ENCODE measurements around the gene PLEKHG4B.

Gene PLEKHG4B

GRCh38 chr5:75331-76320 is 16.3 kb upstream of the PLEKHG4B start:
- no peak for DNase-seq
- no peaks in the 10 kb centered on the region for H3K27me3 ChIP-seq (replicated peaks; ENCODE audit: control insufficient read depth, insufficient read depth, low read length, poor library complexity, severe bottlenecking)
- no peak overlapping the region for H3K27ac ChIP-seq (ENCODE audit: insufficient read depth, low read length, poor library complexity, severe bottlenecking)
- no peaks in the 10 kb centered on the region for H3K4me1 ChIP-seq (ENCODE audit: control insufficient read depth, insufficient read depth, low read length, poor library complexity, severe bottlenecking)
- no peak overlapping the region for H3K4me3 ChIP-seq (ENCODE audit: insufficient read depth, low read depth, low read length, poor library complexity, severe bottlenecking)
- no peaks in the 10 kb centered on the region for H3K9me3 ChIP-seq (ENCODE audit: control insufficient read depth, low read length)
- H3K36me3 ChIP-seq (ENCODE audit: control insufficient read depth, insufficient read depth, low read length) = no peaks in the 10 kb centered on the region

GRCh38 chr5:76358-77169 is 15.4 kb upstream of the PLEKHG4B start:
- Histone ChIP-seq H3K27ac (ENCODE audit: insufficient read depth, low read length, poor library complexity, severe bottlenecking) (no peak overlapping the region), H3K9me3 (ENCODE audit: control insufficient read depth, low read length) (no peaks in the 10 kb centered on the region), H3K36me3 (ENCODE audit: control insufficient read depth, insufficient read depth, low read length) (no peaks in the 10 kb centered on the region), H3K4me3 (ENCODE audit: insufficient read depth, low read depth, low read length, poor library complexity, severe bottlenecking) (no peak overlapping the region), H3K4me1 (ENCODE audit: control insufficient read depth, insufficient read depth, low read length, poor library complexity, severe bottlenecking) (no peaks in the 10 kb centered on the region), H3K27me3 (replicated peaks; ENCODE audit: control insufficient read depth, insufficient read depth, low read length, poor library complexity, severe bottlenecking) (no peaks in the 10 kb centered on the region)
- no peak for DNase-seq

DNA sequence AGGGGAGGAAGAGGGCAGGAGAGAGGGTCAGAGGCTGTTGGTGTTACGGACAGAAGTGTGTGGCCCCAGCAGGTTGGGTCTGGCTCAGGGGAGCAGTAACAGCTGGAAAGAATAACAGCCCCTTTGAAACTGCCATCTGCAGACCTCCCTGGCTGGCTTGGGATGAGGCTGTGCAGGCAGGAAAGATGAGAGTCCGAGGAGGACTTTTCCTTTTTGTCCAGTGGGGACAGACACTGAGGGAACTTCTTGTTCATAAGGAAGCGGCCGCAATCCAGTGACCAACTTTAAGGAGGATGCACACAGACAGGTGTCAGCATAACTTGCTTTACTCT is 14.8 kb upstream of the PLEKHG4B start:
- Histone ChIP-seq H3K9me3 (ENCODE audit: control insufficient read depth, low read length) (no peaks in the 10 kb centered on the region), H3K27me3 (replicated peaks; ENCODE audit: control insufficient read depth, insufficient read depth, low read length, poor library complexity, severe bottlenecking) (no peaks in the 10 kb centered on the region), H3K27ac (ENCODE audit: insufficient read depth, low read length, poor library complexity, severe bottlenecking) (no peak overlapping the region), H3K36me3 (ENCODE audit: control insufficient read depth, insufficient read depth, low read length) (no peaks in the 10 kb centered on the region), H3K4me1 (ENCODE audit: control insufficient read depth, insufficient read depth, low read length, poor library complexity, severe bottlenecking) (no peaks in the 10 kb centered on the region), H3K4me3 (ENCODE audit: insufficient read depth, low read depth, low read length, poor library complexity, severe bottlenecking) (no peak overlapping the region)
- DNase-seq = no peak

- Histone ChIP-seq H3K9me3 (ENCODE audit: control insufficient read depth, low read length) (no peaks in the 10 kb centered on the region), H3K4me1 (ENCODE audit: control insufficient read depth, insufficient read depth, low read length, poor library complexity, severe bottlenecking) (no peaks in the 10 kb centered on the region), H3K36me3 (ENCODE audit: control insufficient read depth, insufficient read depth, low read length) (no peaks in the 10 kb centered on the region), H3K27me3 (replicated peaks; ENCODE audit: control insufficient read depth, insufficient read depth, low read length, poor library complexity, severe bottlenecking) (no peaks in the 10 kb centered on the region), H3K4me3 (ENCODE audit: insufficient read depth, low read depth, low read length, poor library complexity, severe bottlenecking) (no peak overlapping the region), H3K27ac (ENCODE audit: insufficient read depth, low read length, poor library complexity, severe bottlenecking) (no peak overlapping the region)
- DNase-seq = no peak
Measured at GRCh38 chr5:77546-77945, 14.4 kb upstream of the PLEKHG4B start.

- DNase-seq = no peak
- no peak overlapping the region for H3K27ac ChIP-seq (ENCODE audit: insufficient read depth, low read length, poor library complexity, severe bottlenecking)
- H3K27me3 ChIP-seq (replicated peaks; ENCODE audit: control insufficient read depth, insufficient read depth, low read length, poor library complexity, severe bottlenecking) = no peaks in the 10 kb centered on the region
Measured at GRCh38 chr5:77957-78804, 13.8 kb upstream of the PLEKHG4B start.

GRCh38 chr5:78805-79149 is 13.2 kb upstream of the PLEKHG4B start:
- H3K27ac ChIP-seq (ENCODE audit: insufficient read depth, low read length, poor library complexity, severe bottlenecking) = no peak overlapping the region
- no peak for DNase-seq
- no peaks in the 10 kb centered on the region for H3K27me3 ChIP-seq (replicated peaks; ENCODE audit: control insufficient read depth, insufficient read depth, low read length, poor library complexity, severe bottlenecking)
- no peaks in the 10 kb centered on the region for H3K9me3 ChIP-seq (ENCODE audit: control insufficient read depth, low read length)
- H3K4me1 ChIP-seq (ENCODE audit: control insufficient read depth, insufficient read depth, low read length, poor library complexity, severe bottlenecking) = no peaks in the 10 kb centered on the region
- H3K36me3 ChIP-seq (ENCODE audit: control insufficient read depth, insufficient read depth, low read length) = no peaks in the 10 kb centered on the region
- H3K4me3 ChIP-seq (ENCODE audit: insufficient read depth, low read depth, low read length, poor library complexity, severe bottlenecking) = no peak overlapping the region

More at GRCh38 chr5:77957-78804, 13.8 kb upstream of the PLEKHG4B start:
- Histone ChIP-seq H3K4me3 (ENCODE audit: insufficient read depth, low read depth, low read length, poor library complexity, severe bottlenecking) (no peak overlapping the region), H3K36me3 (ENCODE audit: control insufficient read depth, insufficient read depth, low read length) (no peaks in the 10 kb centered on the region), H3K4me1 (ENCODE audit: control insufficient read depth, insufficient read depth, low read length, poor library complexity, severe bottlenecking) (no peaks in the 10 kb centered on the region), H3K9me3 (ENCODE audit: control insufficient read depth, low read length) (no peaks in the 10 kb centered on the region)

DNA sequence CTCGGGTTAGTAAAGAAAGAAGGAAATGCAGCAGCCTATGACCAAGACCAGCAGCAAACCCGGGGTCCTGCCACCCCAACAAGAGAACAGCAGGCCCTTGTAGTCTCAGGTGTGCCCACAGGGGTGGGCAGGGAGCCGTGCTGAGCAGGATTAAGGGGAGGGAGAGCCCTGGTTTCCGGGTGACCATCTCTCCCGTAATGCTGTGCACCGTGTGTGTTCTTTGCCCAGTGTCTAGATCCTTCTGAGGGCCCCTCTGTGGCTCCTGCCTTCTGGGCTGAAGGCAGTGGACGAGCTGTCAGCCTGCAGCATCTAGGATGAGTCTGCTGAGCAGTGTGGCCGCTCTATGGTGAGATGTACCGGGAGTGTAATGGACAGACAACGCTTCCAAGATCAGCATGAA is 12.7 kb upstream of the PLEKHG4B start:
- H3K9me3 ChIP-seq (ENCODE audit: control insufficient read depth, low read length) = no peaks in the 10 kb centered on the region
- H3K4me3 ChIP-seq (ENCODE audit: insufficient read depth, low read depth, low read length, poor library complexity, severe bottlenecking) = no peak overlapping the region
- no peak for DNase-seq
- H3K27me3 ChIP-seq (replicated peaks; ENCODE audit: control insufficient read depth, insufficient read depth, low read length, poor library complexity, severe bottlenecking) = no peaks in the 10 kb centered on the region
- no peak overlapping the region for H3K27ac ChIP-seq (ENCODE audit: insufficient read depth, low read length, poor library complexity, severe bottlenecking)
- H3K4me1 ChIP-seq (ENCODE audit: control insufficient read depth, insufficient read depth, low read length, poor library complexity, severe bottlenecking) = no peaks in the 10 kb centered on the region
- H3K36me3 ChIP-seq (ENCODE audit: control insufficient read depth, insufficient read depth, low read length) = no peaks in the 10 kb centered on the region

- no peaks in the 10 kb centered on the region for H3K36me3 ChIP-seq (ENCODE audit: control insufficient read depth, insufficient read depth, low read length)
- DNase-seq = no peak
- no peak overlapping the region for H3K4me3 ChIP-seq (ENCODE audit: insufficient read depth, low read depth, low read length, poor library complexity, severe bottlenecking)
- no peaks in the 10 kb centered on the region for H3K27me3 ChIP-seq (replicated peaks; ENCODE audit: control insufficient read depth, insufficient read depth, low read length, poor library complexity, severe bottlenecking)
- H3K4me1 ChIP-seq (ENCODE audit: control insufficient read depth, insufficient read depth, low read length, poor library complexity, severe bottlenecking) = no peaks in the 10 kb centered on the region
- no peak overlapping the region for H3K27ac ChIP-seq (ENCODE audit: insufficient read depth, low read length, poor library complexity, severe bottlenecking)
- H3K9me3 ChIP-seq (ENCODE audit: control insufficient read depth, low read length) = no peaks in the 10 kb centered on the region
Measured at GRCh38 chr5:79821-80220, 12.1 kb upstream of the PLEKHG4B start.

DNA sequence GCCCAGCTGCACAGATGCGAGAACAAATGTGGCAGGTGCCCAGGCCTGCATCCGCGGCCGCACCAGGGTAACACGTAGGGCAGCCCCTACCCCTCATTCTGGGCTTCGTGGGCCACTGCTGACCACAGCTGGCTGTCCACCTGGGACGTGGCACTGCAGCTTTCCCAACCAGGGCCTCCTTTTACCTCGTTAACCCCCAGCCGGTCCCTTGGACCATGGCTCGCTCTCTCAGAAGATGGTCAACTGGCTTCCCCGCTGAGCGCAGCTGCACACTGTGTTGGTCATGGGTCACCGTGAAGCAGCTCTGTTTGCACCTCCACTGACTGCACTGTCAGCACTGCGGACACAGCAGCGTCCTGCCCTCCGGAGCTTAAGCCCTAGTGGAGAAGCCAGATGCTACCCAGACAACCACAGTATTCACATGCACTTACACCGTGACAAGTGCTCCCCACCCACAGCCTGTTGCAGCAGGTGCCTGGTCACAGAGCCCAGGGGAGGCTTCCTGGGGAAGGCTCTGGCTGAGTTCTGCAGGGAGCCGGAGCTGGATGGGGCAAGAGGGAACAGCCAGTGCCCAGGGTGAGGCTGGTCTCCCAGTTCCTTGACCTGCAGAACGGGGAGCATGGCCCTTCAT is 10.5 kb upstream of the PLEKHG4B start:
- DNase-seq = no peak
- Histone ChIP-seq H3K36me3 (ENCODE audit: control insufficient read depth, insufficient read depth, low read length) (no peaks in the 10 kb centered on the region), H3K9me3 (ENCODE audit: control insufficient read depth, low read length) (no peaks in the 10 kb centered on the region), H3K27ac (ENCODE audit: insufficient read depth, low read length, poor library complexity, severe bottlenecking) (no peak overlapping the region), H3K4me1 (ENCODE audit: control insufficient read depth, insufficient read depth, low read length, poor library complexity, severe bottlenecking) (no peaks in the 10 kb centered on the region), H3K27me3 (replicated peaks; ENCODE audit: control insufficient read depth, insufficient read depth, low read length, poor library complexity, severe bottlenecking) (no peaks in the 10 kb centered on the region), H3K4me3 (ENCODE audit: insufficient read depth, low read depth, low read length, poor library complexity, severe bottlenecking) (no peak overlapping the region)

Data from effector memory CD4-positive, alpha-beta T cell (primary cell).